ENCODE data around the gene PIM2. TPM values are rescaled to one million over a fixed set of nuclear protein-coding genes. Genes with fewer than 3 reads are reported as not detected.

Gene PIM2
- total RNA-seq, 1 experiment from 2014 or later: 15.6 TPM

GRCh38 chrX:48894891-48895290 is 23.9 kb downstream of the PIM2 start:
- peaks cover 35% of the 10 kb centered on the region for H3K79me2 ChIP-seq (ENCODE audit: insufficient read depth, low read length)
- H4K20me1 ChIP-seq (ENCODE audit: insufficient read depth): no peaks in the 10 kb centered on the region
- no peak overlapping the region for H2AFZ ChIP-seq (ENCODE audit: low read depth, low read length, poor library complexity, severe bottlenecking)
- no peaks in the 10 kb centered on the region for H3K9me2 ChIP-seq (ENCODE audit: insufficient read depth)
- peaks cover 5 to 24% of the 10 kb centered on the region in 2 experiments; a peak in 3 of 4 replicates for H3K4me1 ChIP-seq (ENCODE audit: control insufficient read depth in 1 of 2, insufficient read depth in 2 of 2, low read length in 2 of 2)
- no peak for DNase-seq (ENCODE audit: low read depth, low spot score)
- H3K27ac ChIP-seq (ENCODE audit: low read depth, low read length): no peak overlapping the region
- BruUV-seq (replicated peaks): no TSS peak
- H3K27me3 ChIP-seq (ENCODE audit: insufficient read depth, low read length): no peaks in the 10 kb centered on the region
- ChIA-PET RAD21 (ENCODE audit: low non-redundant PET in 1 of 2, low total read pairs in 2 of 2, uncharacterized antibody in 2 of 2, unreplicated experiment in 2 of 2) (no interaction called here), CTCF (no interaction called here), POLR2A (no interaction called here)
- no peak overlapping the region for H3K4me3 ChIP-seq (replicated peaks in 1 of 2; ENCODE audit: low read depth in 1 of 2, low read length in 2 of 2)
- H3K4me2 ChIP-seq (ENCODE audit: low read length): no peak overlapping the region
- H3K9ac ChIP-seq (ENCODE audit: low read length): no peak overlapping the region
- no peak for ATAC-seq
- peaks cover 0 to 7% of the 10 kb centered on the region in 2 experiments; a peak in 1 of 4 replicates for H3K36me3 ChIP-seq (ENCODE audit: control insufficient read depth in 1 of 2, insufficient read depth in 2 of 2, low read length in 2 of 2)
- TF ChIP-seq ZNF274 (IDR thresholded peaks at IDR 0.05; ENCODE audit: low read depth, low read length) (no peak), TCF7L2 (IDR thresholded peaks at IDR 0.05; ENCODE audit: borderline replicate concordance, extremely low read depth, insufficient read depth, insufficient read length) (no peak), CTCF (IDR thresholded peaks at IDR 0.05 in 2 of 3, conservative IDR thresholded peaks at IDR 0.05 in 1 of 3; ENCODE audit: borderline replicate concordance in 1 of 3, insufficient read depth in 1 of 3, low read depth in 2 of 3, low read length in 2 of 3) (no peak), ZFX (IDR thresholded peaks at IDR 0.05) (no peak), JUND (IDR thresholded peaks at IDR 0.05) (no peak), SRF (IDR thresholded peaks at IDR 0.05; ENCODE audit: low read depth) (no peak), CEBPB (IDR thresholded peaks at IDR 0.05; ENCODE audit: low read depth) (no peak), FOSL1 (IDR thresholded peaks at IDR 0.05; ENCODE audit: low read depth) (no peak), SIN3A (IDR thresholded peaks at IDR 0.05; ENCODE audit: low read depth) (no peak), RAD21 (IDR thresholded peaks at IDR 0.05; ENCODE audit: low read depth) (no peak), YY1 (IDR thresholded peaks at IDR 0.05; ENCODE audit: extremely low read depth, insufficient replicate concordance, low read depth, low read length) (no peak), ELF1 (IDR thresholded peaks at IDR 0.05; ENCODE audit: borderline replicate concordance, low read depth) (no peak), POLR2A (IDR thresholded peaks at IDR 0.05; ENCODE audit: borderline replicate concordance, extremely low read depth, insufficient read depth, insufficient read length) (no peak), REST (IDR thresholded peaks at IDR 0.05; ENCODE audit: low read depth) (no peak), CBX3 (IDR thresholded peaks at IDR 0.05; ENCODE audit: low read depth) (no peak), ATF3 (IDR thresholded peaks at IDR 0.05) (no peak), MAX (IDR thresholded peaks at IDR 0.05) (no peak), SP1 (IDR thresholded peaks at IDR 0.05; ENCODE audit: low read depth) (no peak), ZBTB33 (IDR thresholded peaks at IDR 0.05; ENCODE audit: extremely low read depth, insufficient replicate concordance, low read length) (no peak), EZH2 (IDR thresholded peaks at IDR 0.05) (no peak)
- intact Hi-C loops (cut with micrococcal nuclease): loop anchor here (10.0 kb wide), 1 partner anchor 90 kb away; the partner anchor contains the start of gene HDAC6
- H3K9me3 ChIP-seq (ENCODE audit: control insufficient read depth in 1 of 2, insufficient read depth in 1 of 2, low read depth in 1 of 2, low read length in 2 of 2): no peaks in the 10 kb centered on the region
